ENCODE measurements around the gene ARID3A. TPM values are rescaled to one million over a fixed set of nuclear protein-coding genes. Genes with fewer than 3 reads are reported as not detected.

The ARID3A gene
- total RNA-seq, 4 donors from 2014 or later: 1.8 to 9.9 (median 7.8) TPM

DNA sequence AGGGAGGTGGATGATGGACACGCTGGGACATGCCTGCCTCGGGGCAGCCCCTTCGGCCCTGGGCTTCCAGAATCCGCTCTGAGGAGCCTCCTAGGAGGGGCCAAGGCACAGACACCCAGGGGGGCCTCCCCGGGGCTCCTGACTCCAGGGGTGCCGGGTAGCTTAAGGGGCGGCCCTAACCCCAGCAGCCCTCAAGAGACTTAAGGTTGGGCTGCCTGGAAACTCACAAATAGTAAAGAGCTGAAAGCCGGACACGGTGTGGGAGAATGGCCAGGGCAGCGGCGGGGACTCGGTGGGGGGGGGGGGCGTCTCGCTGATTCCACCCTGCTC, 7.7 kb downstream of the ARID3A start:
- H3K9me3 ChIP-seq: no peaks in the 10 kb centered on the region
- H3K27me3 ChIP-seq: no peaks in the 10 kb centered on the region
- DNase-seq (no peak), ATAC-seq (no peak)
- TF ChIP-seq POLR2A (IDR thresholded peaks at IDR 0.05): no peak
- TF ChIP-seq, protein P1, sequence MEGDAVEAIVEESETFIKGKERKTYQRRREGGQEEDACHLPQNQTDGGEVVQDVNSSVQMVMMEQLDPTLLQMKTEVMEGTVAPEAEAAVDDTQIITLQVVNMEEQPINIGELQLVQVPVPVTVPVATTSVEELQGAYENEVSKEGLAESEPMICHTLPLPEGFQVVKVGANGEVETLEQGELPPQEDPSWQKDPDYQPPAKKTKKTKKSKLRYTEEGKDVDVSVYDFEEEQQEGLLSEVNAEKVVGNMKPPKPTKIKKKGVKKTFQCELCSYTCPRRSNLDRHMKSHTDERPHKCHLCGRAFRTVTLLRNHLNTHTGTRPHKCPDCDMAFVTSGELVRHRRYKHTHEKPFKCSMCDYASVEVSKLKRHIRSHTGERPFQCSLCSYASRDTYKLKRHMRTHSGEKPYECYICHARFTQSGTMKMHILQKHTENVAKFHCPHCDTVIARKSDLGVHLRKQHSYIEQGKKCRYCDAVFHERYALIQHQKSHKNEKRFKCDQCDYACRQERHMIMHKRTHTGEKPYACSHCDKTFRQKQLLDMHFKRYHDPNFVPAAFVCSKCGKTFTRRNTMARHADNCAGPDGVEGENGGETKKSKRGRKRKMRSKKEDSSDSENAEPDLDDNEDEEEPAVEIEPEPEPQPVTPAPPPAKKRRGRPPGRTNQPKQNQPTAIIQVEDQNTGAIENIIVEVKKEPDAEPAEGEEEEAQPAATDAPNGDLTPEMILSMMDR (IDR thresholded peaks at IDR 0.05 in 4 of 5, conservative IDR thresholded peaks at IDR 0.05 in 1 of 5): no peak
- no peak overlapping the region for H3K4me3 ChIP-seq
- in situ Hi-C loops (cut with MboI; ENCODE audit: low sequenced_read_pairs in 4 of 4): no loop called here
- intact Hi-C loops (cut with DNase I; ENCODE audit: low total_unique reads): no loop called here
- peak overlapping the region in 2 of 4 donors; percentile 75 to 79 for H3K27ac ChIP-seq
- peaks cover 20 to 28% of the 10 kb centered on the region in 2 donors for H3K4me1 ChIP-seq
- H3K36me3 ChIP-seq: no peaks in the 10 kb centered on the region

DNA sequence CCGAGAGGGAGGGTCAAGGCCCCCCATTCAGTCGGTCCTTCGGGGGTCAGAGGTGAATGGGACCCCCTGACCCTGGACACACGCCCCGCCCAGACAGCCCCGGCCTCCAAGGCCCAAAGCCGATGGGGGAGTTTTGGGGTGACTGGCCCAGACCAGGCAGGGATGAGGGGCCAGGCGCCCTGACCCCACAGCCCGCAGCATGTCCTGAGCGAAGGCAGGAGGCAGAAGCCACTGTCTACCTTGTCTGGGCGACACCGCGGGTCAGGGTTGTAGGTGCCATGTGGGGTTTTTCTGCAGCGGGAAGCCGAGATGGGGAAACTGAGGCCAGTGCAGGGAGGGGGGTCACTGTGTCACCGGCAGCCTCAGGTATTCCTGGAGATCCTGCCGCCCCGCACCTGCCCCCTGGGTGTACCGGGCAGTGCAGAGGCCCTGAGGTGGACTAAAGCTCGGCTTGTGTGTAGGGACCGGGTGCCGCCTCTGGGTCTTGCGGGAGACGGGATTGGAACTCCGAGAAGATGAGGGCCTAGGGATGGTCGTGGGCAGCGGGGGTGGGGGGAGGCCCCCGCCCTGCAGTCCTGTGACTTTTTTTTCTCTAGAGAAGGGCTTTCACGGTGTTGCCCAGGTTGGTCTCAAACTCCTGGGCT, 8.5 kb downstream of the ARID3A start:
- H3K4me3 ChIP-seq: peak overlapping the region in 1 of 4 donors; percentile 7
- intact Hi-C loops (cut with DNase I; ENCODE audit: low total_unique reads): no loop called here

DNA sequence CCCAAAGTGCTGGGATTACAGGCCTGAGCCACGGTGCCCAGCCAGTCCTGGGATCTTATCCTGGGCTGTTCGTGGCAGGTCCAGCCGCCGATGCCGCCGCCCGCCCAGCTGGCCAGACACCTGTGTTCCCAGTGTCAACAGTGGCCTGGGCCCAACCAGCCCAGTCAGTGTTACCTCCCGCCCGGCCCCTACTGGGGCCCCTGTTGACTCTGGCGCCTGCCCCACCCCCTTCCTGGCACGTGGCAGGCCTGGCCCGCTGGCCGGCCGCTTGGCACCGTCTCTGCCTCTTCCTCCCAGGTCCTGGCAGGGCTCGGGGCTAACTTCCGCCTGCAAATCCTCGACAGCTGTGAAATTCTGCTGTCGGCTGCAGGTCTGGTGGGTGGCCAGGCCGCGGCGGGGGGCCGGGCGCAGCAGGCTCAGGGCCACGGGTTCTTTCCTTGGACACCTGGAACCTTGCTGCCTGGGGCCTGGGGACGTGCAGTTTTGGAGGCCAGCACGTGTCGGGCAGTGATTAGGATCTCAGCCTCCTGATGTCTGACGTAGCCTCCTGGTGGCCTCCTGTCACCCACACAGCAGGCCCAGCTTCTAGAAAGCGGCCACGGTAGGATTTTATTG, 9.1 kb downstream of the ARID3A start:
- Histone ChIP-seq H3K27ac (peak overlapping the region; percentile 71 to 79 (median 74)), H3K9me3 (no peaks in the 10 kb centered on the region), H3K4me1 (peaks cover 20 to 28% of the 10 kb centered on the region in 2 donors), H3K27me3 (no peaks in the 10 kb centered on the region), H3K36me3 (no peaks in the 10 kb centered on the region), H3K4me3 (peak overlapping the region in 1 of 4 donors; percentile 7)
- ATAC-seq (peak; percentile 85 to 89), DNase-seq (peak; percentile 82 to 87)
- TF ChIP-seq POLR2A (IDR thresholded peaks at IDR 0.05): peak in 1 of 2 donors; percentile 34
- TF ChIP-seq, protein P1 (IDR thresholded peaks at IDR 0.05 in 4 of 5, conservative IDR thresholded peaks at IDR 0.05 in 1 of 5): no peak
- intact Hi-C loops (cut with DNase I; ENCODE audit: low total_unique reads): loop anchor here (1.0 kb wide), 2 partner anchors 10 to 49 kb away; partner anchors contain the start of gene WDR18
- in situ Hi-C loops (cut with MboI; ENCODE audit: low sequenced_read_pairs in 4 of 4): no loop called here

More for the DNA sequence above, 8.5 kb downstream of the ARID3A start:
- DNase-seq: no peak
- in situ Hi-C loops (cut with MboI; ENCODE audit: low sequenced_read_pairs in 4 of 4): no loop called here
- Histone ChIP-seq H3K36me3 (no peaks in the 10 kb centered on the region), H3K9me3 (no peaks in the 10 kb centered on the region), H3K4me1 (peaks cover 20 to 28% of the 10 kb centered on the region in 2 donors), H3K27me3 (no peaks in the 10 kb centered on the region), H3K27ac (peak overlapping the region; percentile 71 to 79 (median 74))
- peak in 1 of 2 donors; percentile 12 for ATAC-seq
- no peak for TF ChIP-seq POLR2A (IDR thresholded peaks at IDR 0.05)
- TF ChIP-seq, protein P1 (IDR thresholded peaks at IDR 0.05 in 4 of 5, conservative IDR thresholded peaks at IDR 0.05 in 1 of 5): no peak

GRCh38 chr19:936175-936546, 10.3 kb downstream of the ARID3A start:
- intact Hi-C loops (cut with DNase I; ENCODE audit: low total_unique reads) (no loop called here), in situ Hi-C loops (cut with MboI; ENCODE audit: low sequenced_read_pairs in 4 of 4) (no loop called here)
- TF ChIP-seq, protein P1 (IDR thresholded peaks at IDR 0.05 in 4 of 5, conservative IDR thresholded peaks at IDR 0.05 in 1 of 5): no peak
- no peak for TF ChIP-seq POLR2A (IDR thresholded peaks at IDR 0.05)
- Histone ChIP-seq H3K27ac (no peak overlapping the region), H3K4me3 (no peak overlapping the region), H3K27me3 (no peaks in the 10 kb centered on the region), H3K36me3 (no peaks in the 10 kb centered on the region), H3K4me1 (peaks cover 20 to 29% of the 10 kb centered on the region in 2 donors), H3K9me3 (no peaks in the 10 kb centered on the region)
- DNase-seq (no peak), ATAC-seq (no peak)

All from gastrocnemius medialis (tissue), 4 donors.